GM18517 (cell line): ENCODE data around the gene MGAT5B.

Source experiments
- ATAC-seq: cut with Tn5 transposase; IDR thresholded peaks from one replicate; pipeline ENCODE4 v1.9.1; 2021; ENCODE audit warnings: mild to moderate bottlenecking, moderate library complexity; ENCODE audit not compliant: unreplicated experiment

The MGAT5B gene

GRCh38 chr17:76924345-76925342 is 56.4 kb downstream of the MGAT5B start:
- ATAC-seq: no peak

- ATAC-seq: no peak
Observed at GRCh38 chr17:76925441-76925891, 57.3 kb downstream of the MGAT5B start.

- no peak for ATAC-seq
Observed at GRCh38 chr17:76926237-76926866, 58.1 kb downstream of the MGAT5B start.

- ATAC-seq: no peak
Observed at GRCh38 chr17:76927577-76927976, 59.4 kb downstream of the MGAT5B start.

- ATAC-seq: no peak
Observed at GRCh38 chr17:76927982-76928381, 59.8 kb downstream of the MGAT5B start.

- ATAC-seq: no peak
Observed at GRCh38 chr17:76929148-76929547, 60.9 kb downstream of the MGAT5B start.

- ATAC-seq: no peak
Observed at GRCh38 chr17:76929601-76930000, 61.4 kb downstream of the MGAT5B start.

- no peak for ATAC-seq
Observed at GRCh38 chr17:76930107-76930506, 61.9 kb downstream of the MGAT5B start.

GRCh38 chr17:76932402-76933333 is 64.5 kb downstream of the MGAT5B start:
- ATAC-seq: no peak

GRCh38 chr17:76934561-76935320 is 66.5 kb downstream of the MGAT5B start:
- ATAC-seq: no peak

- ATAC-seq: no peak
Observed at GRCh38 chr17:76935331-76935730, 67.1 kb downstream of the MGAT5B start.

- ATAC-seq: no peak
Observed at GRCh38 chr17:76937238-76937637, 69.0 kb downstream of the MGAT5B start.

GRCh38 chr17:76938009-76938408 is 69.8 kb downstream of the MGAT5B start:
- no peak for ATAC-seq

GRCh38 chr17:76940295-76940694 is 72.1 kb downstream of the MGAT5B start:
- no peak for ATAC-seq

GRCh38 chr17:76940738-76941350 is 72.6 kb downstream of the MGAT5B start:
- ATAC-seq: no peak

GRCh38 chr17:76943202-76943601 is 75.0 kb downstream of the MGAT5B start:
- ATAC-seq: no peak

GRCh38 chr17:76943781-76944213 is 75.6 kb downstream of the MGAT5B start:
- ATAC-seq: no peak

- ATAC-seq: no peak
Observed at GRCh38 chr17:76944477-76944876, 76.3 kb downstream of the MGAT5B start.

GRCh38 chr17:76946111-76946771 is 78.0 kb downstream of the MGAT5B start:
- no peak for ATAC-seq
